WI38 (cell line): ENCODE results near the gene PRKAG3.

ENCODE experiments used
- H3K4me3 ChIP-seq: 2 replicates; pipeline ENCODE4 v1.5.1; 2011; ENCODE audit warnings: low read depth, mild to moderate bottlenecking, control low read depth, low read length
- CTCF ChIP-seq: IDR thresholded peaks from 2 replicates; pipeline ENCODE4 v1.5.1; 2012; ENCODE audit warnings: low read depth, mild to moderate bottlenecking, control low read depth, low read length

PRKAG3 gene

GRCh38 chr2:218857371-218858137 is 26.0 kb upstream of the PRKAG3 start:
- H3K4me3 ChIP-seq, result no peak overlapping the region
- TF ChIP-seq CTCF, result no peak

- H3K4me3 ChIP-seq, result no peak overlapping the region
- no peak for TF ChIP-seq CTCF
These were observed 25.3 kb upstream of the PRKAG3 start for GRCh38 chr2:218856896-218857243.

- no peak for TF ChIP-seq CTCF
- H3K4me3 ChIP-seq, result no peak overlapping the region
These were observed 24.7 kb upstream of the PRKAG3 start for GRCh38 chr2:218856167-218856895.

- no peak overlapping the region for H3K4me3 ChIP-seq
- TF ChIP-seq CTCF, result no peak
These were observed 23.9 kb upstream of the PRKAG3 start for GRCh38 chr2:218855305-218856166.

- no peak overlapping the region for H3K4me3 ChIP-seq
- no peak for TF ChIP-seq CTCF
These were observed 23.3 kb upstream of the PRKAG3 start for GRCh38 chr2:218854860-218855259.

GRCh38 chr2:218853766-218854165 is 22.2 kb upstream of the PRKAG3 start:
- H3K4me3 ChIP-seq, result no peak overlapping the region
- TF ChIP-seq CTCF, result no peak
